ENCODE data around the gene LRBA. TPM values are rescaled to one million over a fixed set of nuclear protein-coding genes. Genes with fewer than 3 reads are reported as not detected.
A peak's percentile ranks its signal among the peaks of the same experiment; 100 is the strongest.

Gene LRBA
- total RNA-seq, 1 experiment from 2014 or later: 55.3 TPM

DNA sequence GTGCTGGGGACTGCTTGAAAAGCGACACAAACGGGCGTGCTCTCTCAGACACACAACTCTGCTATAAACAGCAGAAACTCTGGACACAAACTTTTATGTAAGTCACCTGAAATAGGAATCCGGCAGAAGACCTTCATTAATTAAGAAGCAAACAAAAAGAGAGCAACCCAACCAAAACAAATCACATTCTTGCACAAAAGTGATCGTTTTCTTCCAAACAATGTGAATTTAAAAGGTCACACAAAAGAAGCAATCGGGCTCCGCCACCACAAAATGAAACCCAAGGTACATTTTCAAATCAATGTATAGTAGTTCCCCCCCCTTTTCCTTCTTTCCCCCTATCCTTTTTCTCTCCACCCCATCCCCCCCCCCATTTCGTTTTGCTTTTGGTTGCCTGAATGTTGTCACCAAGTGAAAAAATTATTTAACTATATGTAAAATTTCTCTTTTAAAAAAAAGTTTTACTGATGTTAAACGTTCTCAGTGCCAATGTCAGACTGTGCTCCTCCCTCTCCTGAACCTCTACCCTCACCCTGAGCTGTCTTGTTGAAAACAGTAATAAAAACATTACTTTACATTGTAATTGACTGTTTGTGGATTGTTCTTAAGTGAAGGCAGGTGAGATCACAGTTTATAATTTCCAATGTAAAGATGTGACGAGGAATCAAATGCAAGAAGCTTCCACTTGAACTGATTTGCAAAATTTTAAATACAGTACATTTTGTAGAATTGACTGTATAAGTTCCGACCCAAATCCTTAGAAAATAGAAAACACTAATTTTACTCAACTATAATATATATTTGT is 430.8 kb downstream of the LRBA start:
- 0 out of 2 replicates have a peak, but pooled peaks cover 2% of the 10 kb centered on the region for H3K4me1 ChIP-seq (ENCODE audit: insufficient read depth, low read length)

More for the DNA sequence above, 430.8 kb downstream of the LRBA start:
- H2AFZ ChIP-seq (ENCODE audit: low read length): no peak overlapping the region
- no peak overlapping the region for H3K27ac ChIP-seq (ENCODE audit: insufficient read length, low read depth, low read length)
- no peak overlapping the region for H2BK15ac ChIP-seq (ENCODE audit: low read depth, low read length)
- Mint-ChIP-seq H3K4me3 (peak overlapping the region; percentile 76 to 90), H3K9me3 (peaks cover 0 to 3% of the 10 kb centered on the region in 2 experiments; a peak in 1 of 5 replicates), H3K27ac (no peak overlapping the region; a peak in 1 of 7 replicates), H3K27me3 (ENCODE audit: low read depth) (peaks cover 72% of the 10 kb centered on the region), H3K4me1 (peaks cover 40 to 58% of the 10 kb centered on the region in 2 experiments), H3K36me3 (ENCODE audit: insufficient read depth in 1 of 3, low read depth in 3 of 3) (no peaks in the 10 kb centered on the region; a peak in 1 of 7 replicates)
- H4K5ac ChIP-seq (ENCODE audit: insufficient read length, low read depth, low read length): no peak overlapping the region
- no peak overlapping the region for H3K18ac ChIP-seq (ENCODE audit: insufficient read length, low read depth, low read length)
- no peak overlapping the region for H2AK5ac ChIP-seq (ENCODE audit: insufficient read length, low read length)
- no peak overlapping the region for H2BK20ac ChIP-seq (ENCODE audit: low read depth, low read length, poor library complexity, severe bottlenecking)
- H3K56ac ChIP-seq (ENCODE audit: insufficient read length, low read depth, low read length): no peak overlapping the region
- no peak overlapping the region for H4K91ac ChIP-seq (ENCODE audit: insufficient read length, low read depth, low read length)
- no peak for DNase-seq
- H3K23me2 ChIP-seq (ENCODE audit: insufficient read length, low read depth, low read length, poor library complexity, severe bottlenecking): peaks cover 35% of the 10 kb centered on the region
- H3K9ac ChIP-seq (ENCODE audit: extremely low read depth, insufficient read length, low read length): no peak overlapping the region
- H3K9me3 ChIP-seq (ENCODE audit: control insufficient read depth, low read depth, low read length): no peaks in the 10 kb centered on the region
- TF ChIP-seq CTCF (conservative IDR thresholded peaks at IDR 0.05): no peak
- peaks cover 4% of the 10 kb centered on the region for H4K20me1 ChIP-seq (ENCODE audit: control insufficient read depth, insufficient read depth, insufficient read length)
- no peak overlapping the region for H3K14ac ChIP-seq (ENCODE audit: insufficient read depth, low read length)
- H3T11ph ChIP-seq (ENCODE audit: low read length): no peak overlapping the region
- no peak overlapping the region for H3K4ac ChIP-seq (ENCODE audit: low read depth, low read length)
- H3K4me2 ChIP-seq (ENCODE audit: insufficient read depth, insufficient read length, low read length): peak overlapping the region; percentile 98
- H2BK5ac ChIP-seq (ENCODE audit: insufficient read length, low read length): no peak overlapping the region
- H3K79me1 ChIP-seq (ENCODE audit: insufficient read depth, low read depth, low read length, poor library complexity, severe bottlenecking): no peaks in the 10 kb centered on the region
- H3K27me3 ChIP-seq (ENCODE audit: insufficient read depth, low read length): peaks cover 27% of the 10 kb centered on the region; the same call in 1 of the 2 replicates
- H3K79me2 ChIP-seq (ENCODE audit: insufficient read depth, low read length): no peaks in the 10 kb centered on the region
- H2BK12ac ChIP-seq (ENCODE audit: insufficient read length, low read depth, low read length): no peak overlapping the region
- H3K23ac ChIP-seq (ENCODE audit: insufficient read length, low read depth, low read length): no peak overlapping the region
- H2BK120ac ChIP-seq (ENCODE audit: low read depth, low read length, poor library complexity, severe bottlenecking): no peak overlapping the region
- no peak overlapping the region for H4K8ac ChIP-seq (replicated peaks; ENCODE audit: insufficient read length, low read depth, low read length)
- no CpG with 5 or more reads among the region's 11 CpGs for WGBS (ENCODE audit: extremely low coverage, insufficient read length, low lambda C conversion rate)
